Stimulated activated CD4-positive, alpha-beta T cell treated with anti-CD3 and anti-CD28 coated beads, Interleukin-15, amount 100 ng/mL, for 24 hours (primary cell): ENCODE measurements around the gene SH3BP1.

Experiments
- DNase-seq: peaks from one replicate; pipeline ENCODE4 v3.0.0-alpha.2; 2020

The SH3BP1 gene

DNA sequence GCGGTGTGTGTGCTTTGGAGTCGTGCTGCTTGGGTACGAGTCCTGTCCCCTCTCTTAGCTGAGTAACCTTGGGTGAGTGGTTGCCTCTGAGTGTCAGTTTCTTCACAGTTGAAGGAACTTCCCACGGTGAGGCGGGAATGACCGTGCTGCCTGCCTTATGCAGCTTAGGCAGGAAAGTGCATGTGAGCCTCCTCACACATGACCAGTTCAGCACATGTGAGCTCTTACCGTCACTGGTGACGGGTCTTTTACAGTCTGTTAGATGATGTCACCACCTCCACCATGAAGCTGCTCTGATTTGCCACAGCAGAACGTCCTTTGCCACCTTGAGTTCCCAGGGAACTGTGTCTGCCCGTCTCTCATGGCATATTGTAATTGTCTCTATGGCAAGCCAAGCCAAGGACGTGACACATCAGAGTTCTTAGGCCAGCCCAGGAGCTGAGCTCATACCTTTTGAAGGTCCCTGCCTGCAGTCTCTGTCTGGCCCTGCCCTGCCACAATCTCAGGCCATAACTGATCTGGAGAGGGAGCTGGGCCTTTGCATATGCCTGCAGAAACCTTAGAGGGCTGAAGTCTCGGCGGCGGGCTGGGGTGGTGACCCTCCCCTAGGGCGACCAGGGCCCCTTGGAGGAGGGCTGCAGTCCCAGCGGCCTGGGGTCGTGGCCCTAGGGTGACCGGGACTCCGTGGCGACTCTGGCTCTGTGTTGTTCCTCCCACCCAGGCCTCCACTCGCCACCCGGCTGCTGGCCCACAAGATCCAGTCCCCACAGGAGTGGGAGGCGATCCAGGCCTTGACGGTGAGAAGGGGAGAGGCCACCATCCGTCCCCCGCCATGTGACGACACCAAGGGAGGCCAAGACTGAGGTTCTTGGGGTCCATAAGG, 23.0 kb upstream of the SH3BP1 start:
- no peak for DNase-seq

DNA sequence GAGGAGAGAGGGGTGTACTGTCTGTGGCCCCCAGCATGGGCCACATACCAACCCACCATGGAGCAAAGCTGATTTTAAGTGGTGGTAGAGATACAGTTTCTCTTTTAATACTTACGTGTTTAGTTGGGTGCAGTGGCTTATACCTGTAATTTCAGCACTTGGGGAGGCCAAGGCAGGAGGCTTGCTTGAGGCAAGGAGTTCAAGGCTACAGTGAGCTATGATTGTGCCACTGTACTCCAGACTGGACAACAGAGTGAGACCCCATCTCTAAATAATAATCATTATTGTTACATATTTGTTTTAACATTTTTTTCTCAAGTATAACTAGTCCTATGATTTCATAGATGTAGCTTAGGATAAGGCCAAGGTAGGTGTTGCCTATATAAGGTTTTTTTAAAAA, 22.0 kb upstream of the SH3BP1 start:
- DNase-seq: no peak

DNA sequence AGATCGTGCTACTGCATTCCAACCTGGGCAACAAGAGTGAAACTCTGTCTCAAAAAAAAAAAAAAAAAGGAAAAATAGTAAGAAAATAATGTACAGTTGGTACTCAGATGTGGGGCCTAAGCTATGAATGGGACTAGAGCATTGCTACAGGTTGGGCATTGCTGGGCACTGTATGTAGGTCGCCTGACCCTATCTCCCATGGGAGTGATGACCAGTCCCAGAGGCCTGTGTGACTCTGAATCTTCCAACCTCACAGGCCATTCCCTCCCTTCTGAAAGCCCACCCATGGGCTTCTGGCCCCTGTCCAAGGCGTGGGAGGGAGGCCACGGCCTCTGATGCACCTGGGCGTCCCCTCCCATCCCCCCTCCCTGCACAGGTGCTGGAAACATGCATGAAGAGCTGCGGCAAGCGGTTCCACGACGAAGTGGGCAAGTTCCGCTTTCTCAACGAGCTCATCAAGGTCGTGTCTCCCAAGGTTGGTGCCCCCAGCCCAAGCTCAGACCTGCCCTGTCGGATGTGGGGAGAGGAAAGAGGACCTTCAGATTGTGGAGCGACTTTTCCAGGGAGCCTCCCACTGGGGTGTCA, 21.3 kb upstream of the SH3BP1 start:
- DNase-seq: no peak

DNA sequence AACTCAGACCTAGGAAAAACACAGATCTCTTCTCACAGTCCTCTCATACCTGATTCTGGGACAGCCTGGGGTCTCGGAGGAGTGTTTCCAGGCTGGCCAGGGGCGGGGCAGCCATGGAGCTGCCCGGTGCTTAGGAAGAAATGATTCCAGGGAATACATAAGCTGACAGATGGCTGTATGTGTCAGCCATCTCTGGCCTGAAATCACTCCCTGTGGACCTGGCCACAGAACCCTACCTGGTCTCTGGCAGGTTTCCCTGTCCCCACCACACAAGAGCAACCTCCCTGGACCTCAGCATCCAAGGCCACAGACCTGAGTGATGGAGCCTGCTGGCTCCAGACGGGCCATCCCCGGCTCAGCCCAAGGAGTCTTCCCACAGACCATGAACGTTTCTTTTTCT, 20.8 kb upstream of the SH3BP1 start:
- DNase-seq: no peak

DNA sequence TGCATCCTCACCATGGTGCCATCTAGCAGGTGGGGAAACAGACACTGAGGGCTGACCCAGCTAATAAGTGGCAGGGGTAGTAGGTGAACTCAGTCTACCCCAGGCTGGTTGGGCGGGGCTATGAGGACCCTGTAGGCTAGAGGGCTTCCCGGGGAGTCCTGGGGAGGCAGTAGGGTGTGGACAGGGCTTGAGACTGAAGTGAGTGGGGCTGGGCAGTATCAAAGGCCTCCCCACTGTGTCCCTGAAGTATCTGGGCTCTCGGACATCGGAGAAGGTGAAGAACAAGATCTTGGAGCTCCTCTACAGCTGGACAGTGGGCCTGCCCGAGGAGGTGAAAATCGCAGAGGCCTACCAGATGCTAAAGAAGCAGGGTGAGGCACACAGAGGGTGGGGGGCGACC, 19.5 kb upstream of the SH3BP1 start:
- no peak for DNase-seq

DNA sequence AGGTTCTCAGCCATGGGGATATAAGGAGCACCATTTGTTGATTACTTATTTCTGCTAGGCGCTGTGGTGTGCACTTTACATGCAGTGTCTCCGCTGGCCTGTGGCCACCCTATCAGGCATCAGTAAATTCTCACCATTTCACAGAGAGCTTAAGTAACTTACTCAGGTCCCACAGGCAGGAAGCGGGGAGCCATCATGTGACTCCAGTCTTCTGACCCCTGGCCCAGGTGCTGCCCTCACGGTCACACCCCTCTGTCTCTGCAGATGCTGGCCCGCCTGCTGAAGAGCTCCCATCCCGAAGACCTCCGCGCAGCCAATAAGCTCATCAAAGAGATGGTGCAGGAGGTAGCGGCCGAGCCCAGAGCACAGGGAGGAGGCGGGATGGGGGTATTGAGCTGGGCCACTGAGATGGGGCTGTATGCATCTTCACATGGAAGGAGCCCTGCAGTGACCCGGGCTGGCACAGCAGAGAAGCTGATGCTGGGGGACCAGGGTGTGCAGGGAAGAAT, 18.1 kb upstream of the SH3BP1 start:
- DNase-seq: no peak

DNA sequence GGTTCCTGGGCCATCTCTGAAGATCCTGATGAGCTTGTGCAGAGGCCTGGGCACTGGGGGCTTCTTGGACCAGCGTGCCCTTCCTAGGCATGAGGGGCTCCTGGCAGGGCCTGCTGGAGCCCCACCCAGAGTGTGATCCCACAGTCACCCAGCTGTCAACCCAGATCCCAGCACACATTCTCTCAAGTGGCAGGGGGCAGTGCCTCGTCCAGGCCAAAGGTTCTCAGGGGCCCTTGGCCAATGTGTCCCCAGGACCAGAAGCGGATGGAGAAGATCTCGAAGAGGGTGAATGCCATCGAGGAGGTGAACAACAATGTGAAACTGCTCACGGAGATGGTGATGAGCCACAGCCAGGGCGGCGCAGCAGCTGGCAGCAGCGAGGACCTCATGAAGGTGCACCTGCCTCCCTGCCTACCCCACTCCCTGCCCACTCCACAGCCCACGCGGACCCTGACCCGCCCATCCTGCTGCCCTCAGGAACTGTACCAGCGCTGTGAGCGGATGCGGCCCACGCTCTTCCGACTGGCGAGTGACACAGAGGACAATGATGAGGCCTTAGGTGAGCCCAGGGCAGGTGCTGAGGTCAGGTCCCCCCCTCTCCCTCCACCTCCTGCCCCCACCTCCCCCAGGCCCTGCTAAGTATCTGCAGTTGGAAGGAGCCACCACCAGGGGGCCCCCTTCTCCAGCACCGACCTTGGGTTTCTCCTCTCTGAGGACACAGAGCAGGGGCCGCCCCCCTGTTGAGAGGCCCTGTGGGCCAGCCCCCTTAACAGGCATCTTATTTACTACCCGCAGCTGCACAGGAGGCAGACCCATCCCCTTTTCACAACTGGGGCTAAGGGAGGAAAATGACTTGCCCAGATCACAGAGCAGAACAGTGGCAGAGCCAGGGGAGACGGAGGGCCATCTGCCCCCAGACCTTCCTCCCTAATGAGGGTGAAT, 16.1 kb upstream of the SH3BP1 start:
- DNase-seq: peak; percentile 79

DNA sequence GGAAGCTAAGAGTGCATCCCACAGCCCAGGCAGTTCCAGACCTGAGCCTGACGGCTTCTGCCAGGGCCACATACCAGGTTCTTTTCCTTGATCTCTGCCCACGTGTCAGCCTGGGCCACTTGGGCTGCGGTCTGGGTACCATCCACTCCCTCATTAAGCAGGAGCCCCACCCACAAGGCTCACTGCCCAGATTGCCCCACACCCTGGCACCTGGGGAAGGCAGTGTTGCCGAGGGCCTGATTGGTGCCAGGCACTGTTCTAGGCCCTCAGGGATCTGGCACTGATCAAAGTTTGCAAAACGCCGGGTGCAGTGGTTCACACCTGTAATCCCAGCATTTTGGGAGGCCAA, 15.5 kb upstream of the SH3BP1 start:
- no peak for DNase-seq

DNA sequence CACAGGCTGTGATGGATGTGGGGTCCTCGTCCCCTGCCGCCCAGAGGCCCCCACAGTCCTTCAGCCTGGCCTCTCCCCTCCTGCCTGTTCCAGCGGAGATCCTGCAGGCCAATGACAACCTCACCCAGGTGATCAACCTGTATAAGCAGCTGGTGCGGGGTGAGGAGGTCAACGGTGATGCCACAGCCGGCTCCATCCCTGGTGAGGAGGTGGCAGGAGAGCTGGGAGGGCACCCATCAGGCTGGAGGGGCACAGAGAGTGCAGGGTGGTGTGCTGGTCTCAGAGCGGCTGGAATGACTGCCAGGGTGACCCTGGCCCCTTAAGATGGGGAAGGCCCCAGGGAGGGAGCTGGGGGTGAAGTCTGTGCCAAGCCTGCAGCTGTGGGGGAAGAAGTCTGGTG, 14.6 kb upstream of the SH3BP1 start:
- no peak for DNase-seq

DNA sequence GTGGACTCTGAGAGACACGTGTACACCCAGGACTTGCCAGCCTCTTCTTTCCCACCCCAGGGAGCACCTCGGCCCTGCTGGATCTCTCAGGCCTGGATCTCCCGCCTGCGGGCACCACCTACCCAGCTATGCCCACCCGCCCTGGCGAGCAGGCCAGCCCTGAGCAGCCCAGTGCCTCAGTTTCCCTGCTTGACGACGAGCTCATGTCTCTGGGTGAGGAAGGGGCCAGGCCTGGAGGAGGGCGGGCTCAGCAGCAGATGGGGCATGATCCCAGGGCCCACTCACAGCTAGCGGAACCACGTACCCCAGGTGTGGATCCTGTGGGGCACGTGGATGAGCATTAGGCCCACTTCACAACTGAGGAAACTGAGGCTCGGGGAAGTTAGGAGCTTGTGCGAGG, 13.7 kb upstream of the SH3BP1 start:
- no peak for DNase-seq

DNA sequence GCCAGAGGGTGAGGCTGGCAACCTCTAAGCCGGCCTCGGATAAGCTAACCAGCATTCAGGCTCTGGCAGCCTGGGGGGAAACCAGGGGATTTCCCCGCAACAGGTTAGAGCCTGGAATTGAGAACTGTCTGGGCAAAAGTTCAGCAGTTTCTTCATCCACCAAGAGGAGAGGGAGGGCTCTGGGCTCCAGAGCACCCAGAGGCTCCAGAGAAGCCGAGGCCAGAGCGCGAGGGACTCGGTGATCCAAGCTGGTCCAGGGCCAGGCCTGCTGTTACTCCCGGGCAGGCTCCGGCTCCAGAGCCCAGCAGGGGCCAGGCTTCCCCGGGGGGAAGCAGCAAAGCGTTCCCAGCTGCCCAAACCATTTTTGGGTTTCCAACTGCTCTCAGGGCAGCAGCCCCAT, 13.3 kb upstream of the SH3BP1 start:
- DNase-seq: no peak

DNA sequence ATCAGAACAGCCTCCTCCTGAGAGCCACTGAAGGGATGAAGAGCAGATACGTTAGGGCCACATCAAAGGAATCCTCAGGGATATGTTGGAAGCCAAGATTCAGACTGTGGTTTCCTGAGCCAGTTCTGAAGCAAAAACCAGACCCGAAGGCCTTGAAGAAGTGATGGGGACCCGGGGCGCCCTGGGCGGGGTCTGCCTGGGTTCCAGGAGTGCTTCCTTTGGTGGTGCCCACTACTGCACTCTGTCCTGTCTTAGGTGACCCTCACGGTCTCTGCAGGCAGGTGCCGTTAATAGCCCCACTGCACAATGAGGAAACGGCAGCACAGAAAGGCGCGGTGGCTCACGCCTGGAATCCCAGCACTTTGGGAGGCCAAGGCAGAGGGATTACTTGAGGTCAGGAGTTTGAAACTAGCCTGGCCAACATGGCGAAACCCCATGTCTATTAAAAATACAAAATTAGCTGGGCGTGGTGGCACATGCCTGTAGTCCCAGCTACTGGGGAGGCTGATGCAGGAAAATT, 12.9 kb upstream of the SH3BP1 start:
- DNase-seq: no peak

DNA sequence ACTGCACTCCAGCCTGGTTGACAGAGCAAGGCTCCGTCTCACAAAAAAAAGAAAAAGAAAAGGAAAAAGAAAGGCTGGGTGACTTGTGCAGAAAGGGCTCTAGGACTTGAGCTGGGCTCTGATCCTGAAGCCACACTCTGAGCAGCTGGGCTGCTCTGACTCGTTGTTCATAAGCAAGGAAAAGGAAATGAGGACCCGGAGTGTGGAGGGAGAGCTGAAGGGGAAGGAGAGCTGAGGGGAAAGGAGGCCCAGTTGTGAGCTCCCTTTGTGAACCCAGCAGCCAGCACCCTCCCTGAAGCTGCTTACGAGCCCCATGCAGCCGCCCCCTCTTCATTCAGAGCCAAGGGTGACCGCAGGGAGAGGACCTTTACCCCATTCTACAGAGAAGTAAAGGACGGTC, 12.3 kb upstream of the SH3BP1 start:
- no peak for DNase-seq

DNA sequence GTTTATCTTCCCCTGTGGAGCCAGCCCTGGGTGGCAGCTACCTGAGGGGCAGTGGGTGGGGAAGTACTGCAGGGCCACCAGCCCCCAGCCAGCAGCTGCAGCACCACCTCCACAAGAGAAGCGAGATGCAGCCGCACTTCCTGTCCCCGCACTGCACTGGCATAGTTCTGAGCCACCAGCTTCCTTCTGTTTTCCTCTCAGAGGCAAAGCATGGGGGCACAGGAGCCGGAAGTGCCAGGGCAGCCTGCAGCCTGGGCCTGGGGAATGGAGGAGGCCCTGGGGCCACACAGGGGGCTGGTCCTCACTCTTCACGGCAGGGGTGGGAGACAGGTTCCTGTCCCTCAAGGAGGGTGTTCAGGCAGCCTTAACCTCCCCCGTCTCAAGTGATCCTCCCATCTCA, 11.9 kb upstream of the SH3BP1 start:
- peak; percentile 62 for DNase-seq

DNA sequence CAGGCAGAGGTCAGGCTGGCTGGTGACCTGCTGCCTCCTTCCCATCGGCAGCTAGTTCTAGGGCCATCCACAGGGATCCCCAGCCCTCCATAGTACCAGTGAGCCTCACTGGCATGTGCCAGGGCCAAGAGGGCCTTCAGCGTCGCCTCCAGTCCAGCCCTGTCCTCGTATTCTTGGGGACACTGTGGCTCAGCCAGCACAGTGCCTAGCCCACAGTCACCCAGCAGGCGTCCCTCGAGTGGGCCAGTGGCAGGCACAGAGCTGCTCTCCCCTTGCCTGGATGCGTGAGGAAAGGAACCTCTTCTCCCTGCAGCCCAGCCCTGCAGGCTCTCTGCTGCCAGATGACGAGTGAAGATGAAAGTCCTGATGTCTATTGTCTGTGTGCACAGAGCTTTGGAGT, 10.6 kb upstream of the SH3BP1 start:
- DNase-seq: no peak

DNA sequence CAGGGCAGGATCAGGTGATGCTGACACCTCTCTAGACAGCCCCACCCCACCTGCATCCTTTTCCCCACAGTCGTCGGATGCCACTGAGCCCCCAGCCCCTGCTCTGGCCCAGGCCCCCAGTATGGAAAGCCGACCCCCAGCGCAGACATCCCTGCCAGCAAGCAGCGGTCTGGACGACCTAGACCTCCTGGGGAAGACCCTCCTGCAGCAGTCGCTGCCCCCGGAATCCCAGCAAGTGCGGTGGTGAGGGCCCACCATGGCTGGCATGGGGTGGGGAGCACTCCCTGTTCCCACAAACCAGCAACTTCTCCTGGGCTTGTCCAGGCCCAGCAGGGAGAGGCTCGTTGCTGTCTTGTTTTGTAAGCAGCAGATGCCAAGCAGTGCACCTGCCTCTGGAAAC, 9.5 kb upstream of the SH3BP1 start:
- no peak for DNase-seq

DNA sequence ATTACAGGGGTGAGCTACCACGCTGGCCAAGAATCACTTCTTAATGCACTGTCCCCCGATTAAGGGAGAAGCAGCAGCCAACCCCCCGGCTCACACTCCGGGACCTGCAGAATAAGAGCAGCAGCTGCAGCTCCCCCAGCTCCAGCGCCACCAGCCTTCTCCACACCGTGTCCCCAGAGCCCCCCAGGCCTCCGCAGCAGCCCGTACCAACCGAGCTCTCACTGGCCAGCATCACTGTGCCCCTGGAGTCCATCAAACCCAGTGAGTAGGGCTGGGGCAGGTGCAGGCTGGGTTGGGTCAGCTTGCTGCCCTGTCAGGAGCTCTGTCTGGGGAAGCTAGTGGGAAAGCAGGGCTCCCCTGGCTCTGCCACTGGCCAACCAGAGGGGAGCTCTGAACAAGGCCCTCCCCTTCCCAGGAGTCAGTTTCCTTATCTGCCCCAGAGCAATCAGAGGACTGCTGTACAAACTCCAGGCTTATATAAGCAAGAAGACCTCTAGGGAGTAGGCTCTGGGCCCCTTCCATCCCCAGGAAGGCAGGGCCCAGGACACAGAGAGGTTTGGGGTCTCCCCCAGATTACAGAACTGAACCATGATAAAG, 8.5 kb upstream of the SH3BP1 start:
- DNase-seq: no peak

DNA sequence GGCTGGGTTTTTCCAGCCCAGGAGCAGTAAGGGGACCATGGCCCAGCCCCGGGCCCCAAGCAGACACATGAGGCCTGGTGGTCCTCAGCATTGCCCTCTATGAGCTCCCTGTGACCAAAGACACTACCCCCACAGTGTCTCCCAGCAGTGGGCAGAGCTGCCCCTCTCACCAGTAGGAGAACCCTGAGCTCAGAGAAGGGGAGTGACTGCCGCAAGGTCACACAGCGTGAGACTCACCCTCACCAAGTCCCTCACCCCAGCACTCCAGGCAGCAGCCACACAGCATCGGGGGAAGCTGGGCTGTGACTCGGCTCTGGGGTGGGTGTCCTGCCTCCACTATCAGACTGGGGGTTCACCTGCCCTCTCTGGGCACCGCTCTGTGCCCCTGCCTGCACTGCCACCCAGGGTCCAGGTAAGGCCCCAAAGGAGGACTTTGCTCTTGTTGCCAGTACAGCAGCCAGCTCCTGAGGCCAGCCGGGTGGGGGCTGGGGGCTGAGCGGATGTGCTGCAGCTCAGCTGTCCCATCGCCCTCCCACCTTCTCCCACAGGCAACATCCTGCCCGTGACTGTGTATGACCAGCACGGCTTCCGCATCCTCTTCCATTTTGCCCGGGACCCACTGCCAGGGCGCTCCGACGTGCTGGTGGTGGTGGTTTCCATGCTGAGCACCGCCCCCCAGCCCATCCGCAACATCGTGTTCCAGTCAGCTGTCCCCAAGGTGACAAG, 7.9 kb upstream of the SH3BP1 start:
- DNase-seq: no peak

DNA sequence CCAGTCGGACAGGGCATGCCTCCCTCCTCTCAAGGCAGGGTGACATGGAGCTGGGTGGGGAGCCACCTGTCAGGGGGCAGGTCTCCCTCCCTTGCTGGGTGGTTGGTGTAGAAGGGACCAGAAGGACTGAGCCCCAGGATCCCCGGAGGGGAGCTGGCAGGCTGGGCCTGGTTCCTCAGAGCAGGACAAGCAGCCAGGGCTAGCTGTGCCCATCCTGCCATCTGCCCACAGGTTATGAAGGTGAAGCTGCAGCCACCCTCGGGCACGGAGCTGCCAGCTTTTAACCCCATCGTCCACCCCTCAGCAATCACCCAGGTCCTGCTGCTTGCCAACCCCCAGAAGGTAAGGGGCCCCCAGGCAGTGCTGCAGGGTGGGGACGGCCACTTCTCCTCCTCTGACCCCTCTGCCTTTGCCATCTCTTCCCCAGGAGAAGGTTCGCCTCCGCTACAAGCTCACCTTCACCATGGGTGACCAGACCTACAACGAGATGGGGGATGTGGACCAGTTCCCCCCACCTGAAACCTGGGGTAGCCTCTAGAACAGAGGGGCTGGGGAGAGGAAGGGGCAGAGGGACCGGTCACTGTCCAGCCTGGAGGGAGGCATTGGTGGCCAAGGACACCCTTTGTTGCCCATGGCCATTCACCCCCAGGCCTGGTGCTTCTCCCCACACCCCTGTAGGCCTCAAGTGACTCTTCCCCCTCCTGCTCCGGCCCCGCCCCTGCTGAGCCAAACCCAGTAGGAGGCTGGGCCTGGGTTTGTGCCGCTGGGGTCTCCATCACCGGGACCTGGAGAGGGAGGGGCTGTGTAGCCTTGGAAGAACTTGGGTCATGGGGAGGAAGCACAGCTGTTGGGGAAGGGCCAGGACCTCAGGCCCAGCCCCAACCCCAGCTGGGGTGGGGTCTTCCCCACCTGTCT, 7.0 kb upstream of the SH3BP1 start:
- no peak for DNase-seq

DNA sequence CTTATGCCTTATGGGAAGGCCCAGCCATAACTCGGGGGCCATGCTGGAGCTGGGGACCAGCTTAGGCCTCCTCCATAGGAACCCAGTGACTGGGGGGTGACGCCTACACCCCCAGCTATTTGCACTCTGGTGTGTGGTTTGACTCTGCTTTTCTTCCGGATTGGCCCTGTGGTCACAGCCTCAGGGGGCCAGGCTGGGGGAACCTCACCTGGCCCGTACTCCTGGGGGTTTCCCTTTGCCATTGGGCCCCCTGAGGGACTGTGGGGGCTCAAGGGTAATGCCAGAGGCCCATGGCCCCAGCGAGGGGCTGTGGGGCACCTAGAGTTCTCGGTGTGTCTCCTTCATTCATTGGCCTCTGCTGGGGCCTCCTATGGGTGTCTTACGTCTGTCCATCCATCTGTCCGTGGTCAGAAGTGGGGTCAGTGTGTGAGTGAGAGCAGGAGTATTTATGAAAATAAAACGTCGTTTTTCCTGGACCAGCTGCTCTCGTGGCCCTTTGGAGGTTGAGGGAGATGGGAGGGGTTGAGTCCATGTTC, 6.3 kb upstream of the SH3BP1 start:
- peak; percentile 49 for DNase-seq
